GM21528 (cell line): ENCODE measurements around the gene ANKRD1.
A peak's percentile ranks its signal among the peaks of the same experiment; 100 is the strongest.
"Not testable (repeated sequence)": the region's sequence is repeated elsewhere in the genome, so short reads cannot be mapped to it uniquely, and the experiment has no call there.

Experiments used
- ATAC-seq: cut with Tn5 transposase; IDR thresholded peaks from one replicate; pipeline ENCODE4 v1.9.1; 2021; ENCODE audit warnings: mild to moderate bottlenecking, moderate library complexity; ENCODE audit not compliant: unreplicated experiment, low FRiP score

Gene ANKRD1

DNA sequence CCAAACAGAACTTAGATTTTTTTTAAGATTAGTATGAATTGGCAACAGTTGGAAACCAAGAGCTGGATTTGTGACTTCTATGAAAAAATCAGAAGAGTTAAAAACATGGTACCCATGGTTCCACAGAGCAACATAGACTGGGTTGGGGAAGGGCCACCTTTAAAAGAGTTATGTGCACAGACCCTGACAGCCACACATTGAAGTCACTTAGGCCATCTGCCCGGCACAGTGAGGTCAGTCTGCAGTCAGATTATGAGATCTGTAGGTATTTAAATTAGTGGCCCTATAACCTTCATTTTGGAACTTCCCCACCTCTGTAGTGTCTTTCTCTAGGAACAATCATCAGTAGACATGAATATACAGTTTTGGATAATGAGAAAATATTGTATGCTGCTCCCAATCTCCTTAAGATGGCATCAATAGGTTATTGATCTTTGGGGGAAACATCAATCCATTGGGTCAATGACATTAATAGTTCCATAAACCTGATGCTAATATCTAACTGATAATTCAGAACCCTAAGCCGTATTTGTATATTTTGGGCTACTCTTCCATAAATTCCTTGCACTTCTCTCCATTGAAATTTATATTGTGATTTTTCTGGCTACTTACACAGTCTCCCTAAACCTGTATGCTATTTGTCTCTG is 7.0 kb downstream of the ANKRD1 start:
- ATAC-seq, result no peak

DNA sequence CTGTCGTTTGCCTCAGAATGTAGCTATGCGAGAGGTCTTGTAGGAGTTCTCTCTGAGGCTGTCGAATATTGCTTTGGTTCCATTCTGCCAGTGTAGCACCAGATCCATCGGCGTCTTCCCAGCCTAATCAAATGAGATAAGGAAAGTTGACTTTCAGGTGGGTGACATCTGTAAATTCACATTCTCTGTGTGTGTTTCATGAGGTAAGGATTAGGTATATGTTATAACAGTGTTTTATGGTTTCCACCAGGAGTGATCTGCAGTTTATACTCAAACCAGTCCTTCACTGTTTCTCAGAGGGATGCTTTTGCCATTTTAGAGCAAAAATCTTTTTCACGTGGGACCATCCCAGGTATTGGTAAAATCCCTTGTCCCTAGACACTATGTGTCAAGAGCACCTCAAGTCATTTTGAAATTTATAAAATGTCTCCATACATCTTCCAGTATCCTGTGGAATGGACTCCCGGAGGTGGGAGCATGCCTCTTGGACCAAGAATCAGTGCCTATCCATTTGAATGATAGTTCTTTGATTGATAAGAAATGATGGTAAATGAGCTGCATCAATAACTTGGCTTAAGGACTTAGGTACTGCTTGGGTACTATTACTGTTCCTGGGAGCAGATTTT is 7.9 kb downstream of the ANKRD1 start:
- no peak for ATAC-seq

DNA sequence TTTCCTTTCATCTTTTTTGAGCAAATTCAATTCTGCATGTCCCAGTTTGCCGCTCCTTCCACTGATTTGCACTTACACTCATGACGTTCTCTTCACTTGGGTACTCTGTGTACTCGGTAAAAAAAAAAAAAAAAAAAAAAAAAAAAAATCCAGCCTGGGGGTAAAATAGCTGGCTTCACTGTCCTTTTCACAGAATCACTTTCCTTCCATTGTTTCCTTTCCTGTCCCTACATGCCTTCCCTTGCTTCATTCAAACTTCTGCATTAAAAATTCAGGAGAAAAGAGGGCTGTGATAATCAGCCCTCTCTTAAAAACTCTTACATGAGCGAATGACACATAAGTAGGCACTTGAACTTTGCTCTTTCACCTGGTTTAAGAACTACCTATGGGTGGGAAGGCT is 8.7 kb downstream of the ANKRD1 start:
- ATAC-seq, result no peak

DNA sequence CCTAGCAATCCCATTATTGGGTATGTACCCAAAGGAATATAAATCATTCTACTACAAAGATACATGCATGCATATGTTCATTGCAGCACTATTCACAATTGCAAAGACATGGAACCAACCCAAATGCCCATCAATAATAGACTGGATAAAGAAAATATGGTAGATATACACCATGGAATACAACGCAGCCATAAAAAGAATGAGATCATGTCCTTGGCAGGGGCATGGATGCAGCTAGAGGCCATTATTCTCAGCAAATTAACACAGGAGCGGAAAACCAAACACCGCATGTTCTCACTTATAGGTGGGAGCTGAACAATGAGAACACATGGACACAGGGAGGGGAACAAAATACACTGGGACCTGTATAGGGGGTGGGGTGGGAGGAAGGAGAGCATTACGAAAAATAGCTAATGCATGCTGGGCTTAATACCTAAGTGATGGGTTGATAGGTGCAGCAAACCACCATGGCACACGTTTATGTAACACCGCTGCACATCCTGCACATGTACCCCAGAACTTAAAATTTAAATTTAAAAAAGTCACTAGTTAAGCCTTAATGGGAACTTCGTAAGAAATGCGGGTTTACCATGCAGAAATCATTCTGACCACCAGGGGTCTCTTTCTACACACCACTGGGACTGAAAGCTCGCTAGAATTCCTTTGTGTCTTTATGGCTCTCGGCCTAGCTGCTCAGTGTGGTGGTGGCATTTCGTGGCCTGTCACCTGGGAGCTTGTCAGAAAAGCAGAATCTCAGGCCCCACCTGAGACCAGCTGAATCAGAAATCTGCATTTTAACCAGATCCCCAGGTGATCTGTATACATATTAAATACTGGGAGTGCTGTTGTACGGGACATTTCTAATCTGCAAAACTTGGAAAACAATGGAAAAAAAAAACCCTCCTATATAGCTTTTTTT is 9.5 kb downstream of the ANKRD1 start:
- ATAC-seq, result peak; percentile 85

DNA sequence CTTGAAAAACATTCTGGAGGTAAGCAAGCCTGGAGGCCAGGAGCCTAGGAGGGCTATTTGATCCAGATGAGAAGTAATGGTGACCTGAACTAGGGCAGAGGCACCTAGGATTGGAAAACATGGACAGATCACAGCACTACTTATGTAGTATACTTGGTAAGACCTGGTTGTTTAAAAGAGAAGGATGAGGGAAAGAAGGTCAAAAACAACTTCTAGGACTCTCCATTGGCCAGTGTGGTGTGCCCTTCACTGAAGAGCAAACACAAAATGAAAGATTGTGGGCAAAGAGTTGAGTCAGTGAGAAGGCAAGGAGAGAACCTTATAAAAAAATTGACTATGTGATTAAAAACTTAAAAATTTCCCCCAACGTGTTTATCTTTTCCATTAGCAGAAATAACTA is 14.3 kb downstream of the ANKRD1 start:
- no peak for ATAC-seq

DNA sequence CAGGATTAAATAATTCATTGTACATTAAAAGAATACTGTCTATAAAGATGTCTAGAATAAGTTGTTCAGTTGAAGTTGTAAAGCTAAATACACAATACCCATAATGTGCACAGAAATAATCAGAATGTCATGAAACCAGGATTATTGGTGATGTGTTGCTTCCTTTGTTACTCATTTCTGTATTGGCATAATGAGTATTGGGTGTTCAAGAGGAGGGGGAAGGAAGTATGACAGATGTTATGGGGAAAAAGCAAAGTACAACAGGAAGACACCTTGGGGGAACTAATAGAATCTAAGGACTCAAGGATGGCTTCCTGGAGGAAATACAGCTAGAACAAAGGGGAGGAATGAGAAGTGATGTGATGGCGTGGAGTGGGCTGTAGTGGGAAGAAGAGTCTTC is 15.0 kb downstream of the ANKRD1 start:
- no peak for ATAC-seq

DNA sequence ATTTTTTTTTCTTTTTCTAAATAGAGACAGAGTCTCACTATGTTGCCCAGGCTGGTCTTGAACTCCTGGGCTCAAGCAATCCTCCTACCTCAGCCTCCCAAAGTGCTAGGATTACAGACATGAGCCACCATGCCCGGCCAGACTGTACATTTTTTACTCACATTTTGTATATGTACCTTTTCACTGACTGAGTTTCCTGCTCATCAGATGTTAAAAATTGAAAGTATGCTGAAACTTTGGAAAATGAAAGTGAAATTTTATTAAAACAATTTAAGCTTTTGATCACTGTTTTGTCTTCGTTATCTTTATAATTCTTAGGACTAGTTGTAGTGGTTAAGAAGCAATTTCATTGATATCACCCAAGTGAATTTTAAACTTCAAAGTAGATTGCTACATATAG is 24.0 kb downstream of the ANKRD1 start:
- not testable (repeated sequence) for ATAC-seq

DNA sequence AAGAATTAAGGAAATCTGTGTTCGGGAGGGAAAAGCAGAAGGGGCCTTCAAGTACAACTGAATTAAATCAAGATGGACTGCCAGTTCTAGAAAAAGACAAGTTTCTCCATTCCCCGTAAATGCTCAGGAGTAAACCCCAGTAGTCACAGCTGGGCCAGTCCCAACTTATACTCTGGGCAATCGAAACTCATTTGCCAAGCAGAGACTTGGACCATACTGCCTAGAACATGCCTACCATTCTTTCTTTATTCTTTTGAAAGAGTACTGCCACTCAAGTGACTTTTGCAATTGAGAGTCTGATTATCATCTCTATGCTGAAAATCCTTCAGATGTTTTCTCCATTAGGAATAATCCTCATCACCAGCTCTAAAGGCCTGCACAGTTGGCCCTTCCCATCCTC is 27.7 kb downstream of the ANKRD1 start:
- ATAC-seq, result no peak

DNA sequence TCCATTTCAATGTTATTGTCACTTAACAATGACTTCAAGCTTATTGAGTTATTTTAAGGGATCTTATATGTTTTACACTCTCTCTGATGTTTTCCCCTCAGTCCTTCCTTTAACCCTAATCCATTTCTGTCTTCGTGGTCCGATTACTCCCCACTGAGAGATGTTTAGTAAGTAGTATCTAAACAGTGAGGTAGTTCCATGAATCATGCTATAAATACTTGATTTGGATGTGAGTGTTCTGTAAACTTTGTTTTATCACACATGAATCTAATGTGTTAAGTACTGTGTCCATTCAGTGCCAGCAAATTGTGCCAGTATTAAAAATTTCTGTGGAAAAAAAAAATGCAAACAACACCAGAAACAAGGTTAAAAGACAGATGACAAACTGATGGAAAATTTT is 30.5 kb downstream of the ANKRD1 start:
- ATAC-seq, result no peak

DNA sequence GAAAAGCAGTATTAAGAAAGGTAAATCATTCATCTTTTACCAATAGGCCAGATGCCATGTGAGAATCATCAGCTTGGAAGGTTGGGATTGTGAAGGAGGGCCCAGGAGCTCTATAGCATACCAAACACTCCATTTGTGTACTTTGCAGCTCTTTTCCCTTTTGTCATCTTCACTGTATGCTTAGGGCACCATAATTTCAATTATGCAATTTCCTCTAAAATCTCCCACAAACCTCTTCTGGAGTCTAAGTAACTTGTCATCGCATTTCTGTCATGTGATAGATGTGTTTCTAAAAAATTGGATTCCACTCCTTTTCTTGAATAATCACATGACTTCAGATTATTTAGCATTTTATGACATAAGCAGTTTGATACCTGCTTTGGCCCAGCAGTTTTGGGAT is 31.3 kb downstream of the ANKRD1 start:
- ATAC-seq, result no peak

DNA sequence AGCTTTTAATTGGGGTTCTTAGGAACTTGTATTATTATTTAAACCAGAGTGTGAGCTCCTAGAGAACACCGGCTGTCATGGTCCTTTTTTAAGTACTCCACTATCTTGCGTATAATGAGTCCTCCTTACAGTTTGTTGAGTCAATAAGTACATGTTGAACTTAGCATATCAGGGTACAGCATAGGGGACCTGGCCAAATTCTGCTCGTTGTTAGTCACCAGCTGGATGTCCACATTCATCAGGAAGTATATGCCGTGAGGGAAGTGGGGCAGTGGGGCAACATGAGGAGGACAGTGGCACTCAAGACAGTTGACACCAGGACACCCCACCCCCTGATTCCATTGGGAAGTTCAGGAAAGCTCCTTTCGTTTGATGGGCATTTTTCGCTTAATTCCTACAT is 32.5 kb downstream of the ANKRD1 start:
- no peak for ATAC-seq

DNA sequence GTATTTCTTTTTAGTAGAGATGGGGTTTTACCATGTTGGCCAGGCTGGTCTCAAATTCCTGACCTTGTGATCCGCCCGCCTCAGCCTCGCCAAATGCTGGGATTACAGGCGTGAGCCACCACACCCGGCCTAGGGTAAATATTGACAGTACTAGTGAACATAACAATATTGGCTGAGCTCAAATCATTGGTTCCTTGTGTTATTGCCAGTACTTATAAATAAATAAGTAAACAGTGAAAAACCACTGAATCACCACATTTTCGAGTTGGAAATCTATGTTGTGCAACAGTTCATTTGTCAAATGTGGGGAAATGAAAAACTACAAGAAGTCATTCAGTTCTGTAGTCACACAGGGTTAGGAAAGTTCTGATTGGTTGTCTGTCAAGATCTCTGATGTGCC is 33.3 kb downstream of the ANKRD1 start:
- no peak for ATAC-seq

DNA sequence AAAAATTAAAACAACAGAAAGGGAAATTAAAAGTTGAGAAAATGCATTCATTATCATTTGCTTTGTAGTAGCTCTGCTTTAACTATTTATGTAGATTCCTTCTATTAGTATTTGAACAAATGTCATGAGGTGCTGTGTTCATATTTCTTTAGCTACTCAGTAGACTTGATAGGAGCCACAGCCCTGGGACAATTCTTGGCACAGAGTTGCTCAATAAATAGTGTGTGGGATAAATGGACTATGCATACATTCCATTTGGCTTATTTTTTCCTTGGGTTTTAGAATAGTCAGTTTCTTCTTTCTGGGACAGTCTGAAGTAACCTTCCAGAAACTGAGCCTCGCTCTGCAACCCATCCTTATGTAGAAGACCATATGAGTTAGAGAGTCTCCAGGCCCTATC is 35.7 kb downstream of the ANKRD1 start:
- no peak for ATAC-seq

DNA sequence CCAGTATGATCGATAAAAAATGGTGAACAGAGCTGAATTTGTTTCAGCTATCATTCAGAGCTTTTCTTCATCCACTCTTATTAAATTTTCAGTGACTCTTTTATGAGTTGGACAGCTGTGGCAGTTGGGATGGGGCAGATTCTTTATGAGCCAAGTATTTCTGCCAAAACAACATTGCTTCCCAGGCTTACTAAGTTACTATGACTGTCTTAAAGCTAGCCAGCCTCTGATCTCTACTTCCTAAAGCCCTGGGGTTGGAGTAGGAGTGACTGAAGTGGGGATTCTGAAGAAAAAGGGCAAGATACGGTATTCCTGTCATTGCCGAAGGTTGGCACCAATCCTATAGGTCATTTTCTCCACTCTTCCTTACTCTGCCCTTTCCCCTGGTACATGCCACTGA is 36.5 kb downstream of the ANKRD1 start:
- ATAC-seq, result no peak

DNA sequence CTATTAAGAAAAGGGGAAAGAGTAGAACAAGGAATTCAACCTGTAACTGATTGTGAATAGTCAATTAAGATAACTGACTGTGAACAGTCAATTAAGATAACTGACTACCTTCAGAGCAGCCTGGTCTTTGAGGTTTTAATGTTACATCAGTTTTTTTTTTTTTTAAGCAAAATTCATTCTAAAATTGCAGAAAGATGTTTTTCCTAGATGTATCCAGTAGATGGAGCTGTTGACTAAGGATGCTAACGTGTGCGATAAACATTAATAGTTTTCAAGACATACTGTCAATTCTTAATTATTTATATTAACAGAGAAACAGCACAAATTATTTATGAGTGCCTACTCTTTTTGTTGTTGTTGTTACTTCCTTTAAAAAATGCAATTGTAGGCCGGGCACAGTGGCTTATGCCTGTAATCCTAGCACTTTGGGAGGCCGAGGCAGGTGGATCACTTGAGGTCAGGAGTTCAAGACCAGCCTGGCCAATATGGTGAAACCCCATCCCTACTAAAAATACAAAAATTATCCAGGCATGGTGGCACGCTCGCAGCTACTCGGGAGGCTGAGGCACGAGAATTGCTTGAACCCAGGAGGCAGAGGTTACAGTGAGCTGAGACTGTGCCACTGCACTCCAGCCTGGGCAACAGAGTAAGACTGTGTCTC is 40.7 kb downstream of the ANKRD1 start:
- ATAC-seq, result not testable (repeated sequence)

DNA sequence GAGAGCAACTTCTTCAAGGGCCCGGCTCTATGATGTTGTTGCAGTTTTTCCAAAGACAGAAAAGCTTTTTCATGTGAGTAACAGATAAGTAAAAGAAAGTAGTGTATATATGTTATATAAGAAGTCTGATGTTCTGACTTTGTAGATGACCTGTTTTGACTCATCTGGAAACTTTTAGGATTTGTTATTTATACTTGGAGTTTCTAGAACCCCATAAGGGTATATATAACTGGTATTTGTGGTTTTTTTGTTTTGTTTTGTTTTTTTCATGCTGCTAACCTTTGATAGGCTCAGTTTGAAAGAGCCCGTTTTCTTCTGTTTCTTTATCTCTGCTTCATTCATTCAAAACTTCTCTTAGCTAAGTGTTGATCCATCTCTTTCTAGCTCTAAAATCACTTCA is 41.8 kb downstream of the ANKRD1 start:
- ATAC-seq, result no peak

DNA sequence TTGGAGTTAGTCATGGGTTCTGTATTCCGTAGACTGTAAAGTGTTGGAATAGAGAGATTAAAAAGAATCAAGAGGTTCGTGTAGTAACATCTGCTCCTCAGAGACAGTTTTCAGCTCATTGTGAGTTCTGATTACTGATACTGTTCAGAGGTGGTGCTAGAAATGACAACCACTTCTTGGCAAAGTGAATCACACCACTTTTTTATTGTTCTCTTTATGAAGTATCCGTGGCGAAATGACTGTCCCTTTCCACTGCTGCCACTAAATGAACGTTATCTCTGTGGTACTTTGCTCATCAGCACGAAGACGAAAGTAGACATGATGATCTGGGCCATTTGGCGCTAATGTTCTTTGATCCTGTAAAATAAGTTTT is 48.3 kb downstream of the ANKRD1 start:
- peak; percentile 4 for ATAC-seq

DNA sequence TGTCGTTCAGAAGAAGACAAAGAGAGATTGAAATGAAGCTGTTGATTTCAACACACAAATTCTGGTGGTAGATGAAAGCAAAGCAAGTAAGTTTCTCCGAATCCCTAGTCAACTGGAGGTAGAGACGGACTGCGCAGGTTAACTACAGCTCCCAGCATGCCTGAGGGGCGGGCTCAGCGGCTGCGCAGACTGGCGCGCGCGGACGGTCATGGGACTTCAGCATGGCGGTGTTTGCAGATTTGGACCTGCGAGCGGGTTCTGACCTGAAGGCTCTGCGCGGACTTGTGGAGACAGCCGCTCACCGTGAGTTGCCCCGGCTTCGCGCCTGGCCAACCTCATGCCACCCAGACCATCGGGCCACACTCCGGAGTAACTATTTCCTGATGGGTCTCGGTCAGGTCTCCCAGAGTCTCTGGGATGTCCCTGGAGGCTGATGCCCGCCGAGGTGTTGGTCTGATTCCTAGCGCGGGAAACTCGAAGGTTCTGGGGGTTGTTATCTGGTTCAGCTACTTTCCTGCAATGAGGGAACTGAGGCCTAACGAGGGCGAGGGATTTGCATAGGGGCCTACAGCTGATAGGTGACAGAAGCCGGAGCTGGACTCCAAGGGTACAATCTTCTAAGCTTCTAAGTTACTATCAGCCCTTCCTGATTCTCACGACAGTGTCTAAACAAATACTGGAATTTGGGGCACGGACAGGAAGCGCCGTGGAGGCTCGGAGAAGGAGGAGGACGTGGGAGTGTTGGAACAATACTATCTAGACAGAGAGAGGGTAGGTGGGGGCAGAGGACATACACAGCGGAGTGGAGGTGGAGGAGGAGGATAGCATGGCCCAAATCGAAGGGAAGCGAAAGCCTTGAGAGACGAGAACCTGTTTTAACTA is 48.9 kb downstream of the ANKRD1 start, which contains the start of gene RPP30:
RPP30 (plus strand) TSS at position 209 of the 882 bp plus-strand sequence; CDS start at position 222, 13 bp downstream.
- peak; percentile 97 for ATAC-seq

DNA sequence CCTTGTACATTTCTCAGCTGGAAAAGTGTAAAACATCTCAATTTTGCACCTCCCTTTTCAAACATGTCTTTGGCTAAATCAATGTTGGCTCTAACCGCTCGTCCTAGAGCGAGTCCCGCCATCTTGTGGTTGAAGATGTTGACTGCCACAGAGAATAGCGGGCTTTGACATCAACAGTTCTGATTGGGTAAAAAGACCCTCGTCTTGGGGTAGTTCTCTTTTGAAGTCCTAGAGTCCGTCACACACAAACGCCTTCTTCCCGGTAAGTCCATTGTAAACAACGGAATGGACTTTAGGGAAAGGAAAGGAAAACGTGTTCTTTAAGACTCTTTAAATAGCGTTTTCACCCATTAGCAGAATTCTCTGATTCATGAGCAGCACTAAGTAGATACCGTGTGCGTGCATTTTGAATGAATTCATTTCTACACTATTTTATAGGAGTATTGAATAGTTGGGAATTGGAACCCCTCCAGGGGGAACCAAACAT is 49.6 kb downstream of the ANKRD1 start:
- ATAC-seq, result peak; percentile 66
